Gastroesophageal sphincter (tissue), 4 donors: ENCODE measurements around the gene CREB3L4. TPM values are rescaled to one million over a fixed set of nuclear protein-coding genes. Genes with fewer than 3 reads are reported as not detected.
A peak's percentile ranks its signal among the peaks of the same experiment; 100 is the strongest.

Experiments used
- ATAC-seq: fragments of 150-250 bp; one replicate; pipeline ENCODE4 v1.9.1; 2016; ENCODE audit warnings: mild to moderate bottlenecking, moderate library complexity
- H3K27ac ChIP-seq, 4 donors: fragments of 200-600 bp; sonication (generic) in 3 of 4; 1 replicate in 3 of 4; 2 replicates in 1 of 4; pipeline ENCODE4 v1.5.1; 2016 to 2019
- H3K27me3 ChIP-seq: fragments of 200-600 bp; sonication (generic); one replicate; pipeline ENCODE4 v1.5.1; 2019
- H3K36me3 ChIP-seq, 2 donors: fragments of 200-600 bp; sonication (generic); one replicate each; pipeline ENCODE4 v1.5.1; 2019; ENCODE audit warnings: control low read depth in 1 of 2
- H3K4me1 ChIP-seq, 3 donors: fragments of 200-600 bp; sonication (generic); 1 replicate in 2 of 3; 2 replicates in 1 of 3; pipeline ENCODE4 v1.5.1; 2016 to 2019; ENCODE audit warnings: control low read depth in 2 of 3
- H3K4me3 ChIP-seq, 2 donors: fragments of 200-600 bp; sonication (generic); one replicate each; pipeline ENCODE4 v1.5.1; 2019; ENCODE audit warnings: mild to moderate bottlenecking in 1 of 2, moderate library complexity in 1 of 2
- H3K9me3 ChIP-seq, 3 donors: fragments of 200-600 bp; sonication (generic); one replicate each; pipeline ENCODE4 v1.5.1; 2017 to 2019; ENCODE audit warnings: control low read depth in 2 of 3
- CTCF ChIP-seq, 4 experiments: fragments of 200-600 bp in 2 of 4; fragments of 450-650 bp in 2 of 4; sonication (generic) in 1 of 4; IDR thresholded peaks; one replicate each; pipeline ENCODE4 v1.5.1; 2017 to 2019; ENCODE audit warnings: antibody characterized with exemption in 4 of 4, mild to moderate bottlenecking in 2 of 4, moderate library complexity in 2 of 4
- EP300 ChIP-seq: sonication (generic); formaldehyde crosslinking; IDR thresholded peaks from one replicate; pipeline ENCODE4 v1.6.1; 2017; ENCODE audit warnings: antibody characterized with exemption, mild to moderate bottlenecking
- POLR2A ChIP-seq, 2 donors: fragments of 450-650 bp; IDR thresholded peaks; one replicate each; pipeline ENCODE4 v1.6.1; 2017; ENCODE audit warnings: antibody characterized with exemption in 2 of 2, mild to moderate bottlenecking in 2 of 2, moderate library complexity in 1 of 2
- POLR2AphosphoS5 ChIP-seq: sonication (generic); formaldehyde crosslinking; IDR thresholded peaks from one replicate; pipeline ENCODE4 v1.6.1; 2017; ENCODE audit warnings: antibody characterized with exemption
- WGBS, 2 donors: methylation state at CpG; one replicate each; pipeline ENCODE4 v1.1.5; 2018; ENCODE audit warnings: low coverage in 1 of 2; 5-methylcytosine and 5-hydroxymethylcytosine counted together
- total RNA-seq, 4 donors: library from RNA; depleted of rRNA; stranded (reverse); fragments of >200 nt; gene quantifications; one replicate each; pipeline ENCODE4 v1.1.0, GENCODE V29; 2016

CREB3L4 gene
- total RNA-seq, 4 donors from 2014 or later, result 5.1 to 10.4 (median 6.8) TPM

GRCh38 chr1:153928791-153929341 lies 38.8 kb upstream of the CREB3L4 start:
- no peaks in the 10 kb centered on the region for H3K27me3 ChIP-seq
- no peak for TF ChIP-seq POLR2AphosphoS5
- no peak for TF ChIP-seq POLR2A (IDR thresholded peaks at IDR 0.05)
- no peak for TF ChIP-seq EP300
- no peak for TF ChIP-seq CTCF (IDR thresholded peaks at IDR 0.05)
- H3K27ac ChIP-seq, result peak overlapping the region in 3 of 4 donors; percentile 38 to 51 (median 38)
- peaks cover 0 to 18% (median 3%) of the 10 kb centered on the region in 3 donors for H3K4me1 ChIP-seq
- whole genome bisulfite sequencing, 2 donors, result 46 to 70% methylated on average over 4 of the region's 4 CpGs
- no peaks in the 10 kb centered on the region for H3K9me3 ChIP-seq
- ATAC-seq, result no peak
- H3K4me3 ChIP-seq, result no peak overlapping the region
- peaks cover 0 to 50% of the 10 kb centered on the region in 2 donors for H3K36me3 ChIP-seq

GRCh38 chr1:153929426-153929825 lies 38.3 kb upstream of the CREB3L4 start:
- 89 to 92% methylated on average over 3 to 5 of the region's 5 CpGs for WGBS, 2 donors
- TF ChIP-seq EP300 (no peak), POLR2A (IDR thresholded peaks at IDR 0.05) (no peak), CTCF (IDR thresholded peaks at IDR 0.05) (no peak), POLR2AphosphoS5 (no peak)
- peak overlapping the region in 3 of 4 donors; percentile 38 to 51 (median 38) for H3K27ac ChIP-seq
- peaks cover 0 to 56% of the 10 kb centered on the region in 2 donors for H3K36me3 ChIP-seq
- no peaks in the 10 kb centered on the region for H3K27me3 ChIP-seq
- no peak overlapping the region for H3K4me3 ChIP-seq
- no peak for ATAC-seq
- peaks cover 0 to 13% (median 0%) of the 10 kb centered on the region in 3 donors for H3K4me1 ChIP-seq
- no peaks in the 10 kb centered on the region for H3K9me3 ChIP-seq

- no peaks in the 10 kb centered on the region for H3K9me3 ChIP-seq
- ATAC-seq, result no peak
- TF ChIP-seq EP300 (no peak), CTCF (IDR thresholded peaks at IDR 0.05) (no peak), POLR2AphosphoS5 (no peak), POLR2A (IDR thresholded peaks at IDR 0.05) (no peak)
- H3K4me3 ChIP-seq, result no peak overlapping the region
- H3K27me3 ChIP-seq, result no peaks in the 10 kb centered on the region
- peaks cover 0 to 12% (median 0%) of the 10 kb centered on the region in 3 donors for H3K4me1 ChIP-seq
- peaks cover 0 to 64% of the 10 kb centered on the region in 2 donors for H3K36me3 ChIP-seq
- 68 to 86% methylated on average over 3 to 8 of the region's 14 CpGs for WGBS, 2 donors
- H3K27ac ChIP-seq, result peak overlapping the region in 1 of 4 donors; percentile 38
Measured at GRCh38 chr1:153929981-153930948, 37.4 kb upstream of the CREB3L4 start.

- H3K36me3 ChIP-seq, result peaks cover 0 to 86% of the 10 kb centered on the region in 2 donors
- H3K27me3 ChIP-seq, result no peaks in the 10 kb centered on the region
- H3K4me3 ChIP-seq, result no peak overlapping the region
- H3K27ac ChIP-seq, result no peak overlapping the region
- 87 to 93% methylated on average over 3 to 5 of the region's 18 CpGs for WGBS, 2 donors
- no peaks in the 10 kb centered on the region for H3K9me3 ChIP-seq
- no peak for TF ChIP-seq CTCF (IDR thresholded peaks at IDR 0.05)
- peaks cover 0 to 12% (median 0%) of the 10 kb centered on the region in 3 donors for H3K4me1 ChIP-seq
- no peak for ATAC-seq
Measured at GRCh38 chr1:153932156-153933131, 35.3 kb upstream of the CREB3L4 start.
